Measurements from ENCODE around the gene TENM3.

DNA sequence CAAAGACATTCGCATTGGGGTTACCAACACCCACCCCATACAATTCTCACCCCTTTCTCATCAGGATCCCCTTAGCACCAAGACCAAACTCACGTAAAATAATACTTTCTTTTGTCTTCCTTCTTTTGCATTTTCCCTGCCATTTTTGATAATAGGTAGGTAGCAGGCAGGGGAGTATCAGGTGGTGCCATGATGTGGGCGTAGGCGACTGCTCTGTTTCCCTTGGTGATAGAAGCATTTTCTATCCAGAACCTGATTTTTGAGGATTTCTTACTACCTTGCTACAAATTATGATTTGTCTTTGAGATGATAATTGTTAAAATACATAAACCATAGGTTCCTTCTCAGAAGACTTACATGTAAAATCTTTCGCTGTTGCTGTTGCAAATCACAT is 523.7 kb downstream of the TENM3 start:
- TF ChIP-seq, protein P1, sequence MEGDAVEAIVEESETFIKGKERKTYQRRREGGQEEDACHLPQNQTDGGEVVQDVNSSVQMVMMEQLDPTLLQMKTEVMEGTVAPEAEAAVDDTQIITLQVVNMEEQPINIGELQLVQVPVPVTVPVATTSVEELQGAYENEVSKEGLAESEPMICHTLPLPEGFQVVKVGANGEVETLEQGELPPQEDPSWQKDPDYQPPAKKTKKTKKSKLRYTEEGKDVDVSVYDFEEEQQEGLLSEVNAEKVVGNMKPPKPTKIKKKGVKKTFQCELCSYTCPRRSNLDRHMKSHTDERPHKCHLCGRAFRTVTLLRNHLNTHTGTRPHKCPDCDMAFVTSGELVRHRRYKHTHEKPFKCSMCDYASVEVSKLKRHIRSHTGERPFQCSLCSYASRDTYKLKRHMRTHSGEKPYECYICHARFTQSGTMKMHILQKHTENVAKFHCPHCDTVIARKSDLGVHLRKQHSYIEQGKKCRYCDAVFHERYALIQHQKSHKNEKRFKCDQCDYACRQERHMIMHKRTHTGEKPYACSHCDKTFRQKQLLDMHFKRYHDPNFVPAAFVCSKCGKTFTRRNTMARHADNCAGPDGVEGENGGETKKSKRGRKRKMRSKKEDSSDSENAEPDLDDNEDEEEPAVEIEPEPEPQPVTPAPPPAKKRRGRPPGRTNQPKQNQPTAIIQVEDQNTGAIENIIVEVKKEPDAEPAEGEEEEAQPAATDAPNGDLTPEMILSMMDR (conservative IDR thresholded peaks at IDR 0.05): no peak
- TF ChIP-seq EZH2 (IDR thresholded peaks at IDR 0.05; ENCODE audit: low read depth): no peak
